T-helper 2 cell treated with Interferon-gamma antibody and Interleukin-4, amounts not matched to agents 100 ng/mL and 5 ng/mL, for 36 hours (primary cell): Measurements from ENCODE around the gene SKOR1. TPM values are rescaled to one million over a fixed set of nuclear protein-coding genes. Genes with fewer than 3 reads are reported as not detected.

ENCODE experiments used
- intact Hi-C: fragments of 100-400 bp; cut with micrococcal nuclease; formaldehyde crosslinking; loops from one replicate; pipeline ENCODE4 v1.15.1; 2023
- total RNA-seq: library from RNA; stranded (reverse); gene quantifications from 2 replicates; pipeline ENCODE4 v1.2.3, GENCODE V29; 2022

Gene SKOR1
- total RNA-seq, 1 donor from 2014 or later, result 0.30 TPM

DNA sequence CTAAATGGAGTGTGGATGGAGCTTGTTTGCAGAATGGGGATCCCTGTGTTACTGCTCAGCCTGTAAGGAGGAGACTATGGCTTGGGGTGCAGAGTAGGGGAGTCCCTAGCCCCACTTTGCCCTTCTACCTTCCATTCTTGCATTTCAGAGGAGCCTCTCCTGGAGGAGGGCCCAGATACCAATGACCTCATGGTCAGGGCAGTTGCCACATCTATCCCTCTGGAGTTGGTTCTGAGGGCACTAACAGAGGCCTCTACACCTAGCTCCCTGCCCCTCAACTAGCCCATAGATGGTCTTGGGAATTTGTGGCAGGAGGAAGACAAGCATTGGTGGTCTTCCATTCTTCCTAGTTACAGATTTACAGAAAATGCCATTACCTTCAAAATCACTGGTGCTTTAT, 6.1 kb downstream of the SKOR1 start:
- intact Hi-C loops, result loop anchor here (5.0 kb wide), 2 partner anchors 49 to 884 kb away; no protein-coding TSS in a partner anchor

DNA sequence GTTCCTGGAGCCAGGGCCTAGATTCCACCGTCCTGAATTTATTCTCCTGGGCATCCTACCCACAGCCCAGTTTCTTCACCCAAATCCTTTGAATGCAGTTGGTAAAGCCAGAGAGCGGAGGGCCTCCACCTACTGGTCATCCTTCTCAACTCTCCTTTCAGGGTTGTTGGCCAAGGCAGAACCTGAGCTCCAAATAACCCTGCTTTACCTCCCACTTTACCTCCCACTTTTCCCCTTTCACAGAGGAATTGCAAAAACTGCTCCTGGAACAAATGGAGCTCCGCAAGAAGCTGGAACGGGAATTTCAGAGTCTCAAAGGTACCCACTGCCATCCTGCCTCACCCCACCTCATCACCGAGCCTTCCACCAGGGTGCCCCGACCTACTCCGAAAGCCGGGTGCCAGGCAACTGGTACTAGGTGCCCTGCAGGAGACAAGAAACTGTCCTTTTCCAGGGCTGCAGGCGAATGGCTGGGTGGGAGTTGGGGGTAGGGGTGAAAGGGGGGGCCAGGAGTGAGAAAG, 6.8 kb downstream of the SKOR1 start:
- intact Hi-C loops, result loop anchor here (5.0 kb wide), 2 partner anchors 50 to 885 kb away; no protein-coding TSS in a partner anchor

DNA sequence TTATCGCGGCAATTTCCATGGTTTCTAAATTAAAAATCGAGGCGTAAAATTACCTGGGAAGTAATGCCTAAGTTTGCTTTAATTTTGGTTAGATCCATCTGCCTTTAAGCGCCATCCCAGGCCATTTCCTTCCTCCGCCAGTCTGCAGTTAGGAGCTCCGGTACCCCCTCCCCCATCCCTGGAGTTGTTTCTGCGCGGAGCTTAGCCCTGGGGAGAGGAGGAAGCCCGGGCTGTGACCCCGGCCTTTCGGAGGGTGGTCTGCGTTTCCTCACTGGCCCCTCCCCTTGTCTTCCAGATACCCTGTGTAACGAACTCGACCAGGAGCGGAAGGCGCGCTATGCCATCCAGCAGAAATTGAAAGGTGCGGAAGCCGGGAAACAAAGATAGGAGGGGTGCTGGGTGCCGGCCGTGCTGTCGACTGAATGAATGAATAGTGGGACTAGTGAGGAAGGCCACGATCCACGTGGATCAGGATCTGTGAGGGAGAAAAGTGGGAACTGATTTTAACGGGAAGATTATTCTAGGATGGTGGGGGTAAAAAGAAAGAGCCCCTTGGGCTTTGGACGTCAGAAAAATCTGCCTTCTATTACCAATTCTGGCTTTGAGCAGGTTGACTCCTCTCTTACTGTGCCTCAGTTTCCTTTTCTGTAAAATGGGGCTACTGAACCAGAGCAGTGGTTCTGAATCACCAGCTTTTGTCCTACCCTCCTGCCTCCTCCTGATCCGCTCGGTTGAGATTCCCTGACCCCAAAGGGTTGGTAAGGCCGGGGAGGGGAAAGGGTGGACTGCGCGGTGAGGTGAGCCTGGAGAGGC, 7.8 kb downstream of the SKOR1 start:
- intact Hi-C loops, result loop anchor here (5.0 kb wide), 2 partner anchors 51 to 886 kb away; no protein-coding TSS in a partner anchor

DNA sequence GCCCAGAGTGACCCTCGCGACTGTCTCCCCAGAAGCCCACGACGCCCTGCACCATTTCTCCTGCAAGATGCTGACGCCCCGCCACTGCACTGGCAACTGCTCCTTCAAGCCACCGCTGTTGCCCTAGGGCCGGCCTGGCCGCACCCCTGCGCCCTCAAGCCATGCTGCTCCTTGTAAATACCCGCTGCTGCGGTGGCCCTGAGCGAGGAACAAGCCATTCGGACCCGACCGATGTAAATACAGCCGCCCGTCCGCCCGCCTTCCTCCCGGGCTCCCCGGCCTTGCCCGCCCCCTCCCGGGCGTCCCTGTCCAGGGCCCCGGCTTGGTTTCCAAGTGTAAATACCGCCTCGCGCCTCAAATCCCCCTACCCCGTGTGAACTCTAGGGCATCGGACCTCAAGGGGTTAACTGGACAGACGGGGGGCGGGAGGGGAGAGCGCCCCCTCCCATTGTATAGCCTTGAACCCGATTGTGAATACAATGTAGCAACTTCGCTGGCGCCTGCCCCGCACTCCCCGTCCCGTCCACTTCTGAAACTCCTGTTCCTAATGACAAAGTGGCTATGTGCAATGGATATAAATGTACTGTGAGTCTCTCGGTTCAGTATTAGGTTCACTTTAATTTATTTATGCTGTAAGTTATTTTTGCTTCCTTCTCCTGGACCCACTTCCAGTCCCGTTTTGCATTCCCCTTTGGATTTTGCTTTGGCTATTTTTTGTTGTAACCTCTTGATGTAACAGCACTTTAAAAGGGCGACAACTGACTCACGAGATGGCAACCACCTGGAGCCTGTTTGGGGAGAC, 8.6 kb downstream of the SKOR1 start:
- intact Hi-C loops, result loop anchor here (5.0 kb wide), 2 partner anchors 52 to 887 kb away; no protein-coding TSS in a partner anchor

DNA sequence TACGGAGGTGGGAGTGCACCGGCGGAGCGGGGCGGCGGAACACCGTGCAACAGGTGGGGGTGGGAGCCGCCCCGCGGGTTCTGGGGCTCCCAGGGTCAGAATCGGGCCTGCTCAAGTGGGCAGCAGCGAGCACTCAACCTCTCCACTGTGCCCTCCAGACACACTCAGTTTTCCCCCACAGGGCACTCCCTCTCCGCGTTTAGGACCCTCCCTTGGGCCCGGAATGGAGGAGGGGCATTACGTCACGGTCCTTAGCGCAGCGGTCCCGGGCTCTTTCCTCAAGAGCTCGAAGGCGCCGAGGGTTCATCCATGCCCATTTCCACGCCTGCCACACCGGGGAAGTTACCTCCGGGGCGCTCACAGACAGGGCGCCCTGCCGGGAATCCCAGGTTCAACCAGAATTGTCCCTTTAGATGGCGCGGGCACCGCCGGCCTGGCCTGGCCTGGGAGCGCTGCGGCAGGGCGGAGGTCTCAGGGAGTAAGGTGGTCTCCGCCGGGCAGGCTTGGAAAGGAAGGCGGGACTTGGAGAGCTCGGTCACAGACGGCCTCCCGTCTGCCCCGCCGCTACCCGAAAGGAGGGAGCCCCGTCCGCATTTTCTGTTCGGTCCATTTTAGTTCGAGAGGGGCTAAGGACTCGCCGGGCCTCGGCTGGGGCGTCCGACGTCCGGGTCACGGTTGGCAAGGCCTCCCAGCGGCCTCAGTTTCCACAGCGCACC, 9.4 kb downstream of the SKOR1 start:
- intact Hi-C loops, result loop anchor here (5.0 kb wide), 6 partner anchors 52 to 887 kb away; partner anchors contain the start of genes AAGAB, C15orf61, IQCH and MAP2K5

DNA sequence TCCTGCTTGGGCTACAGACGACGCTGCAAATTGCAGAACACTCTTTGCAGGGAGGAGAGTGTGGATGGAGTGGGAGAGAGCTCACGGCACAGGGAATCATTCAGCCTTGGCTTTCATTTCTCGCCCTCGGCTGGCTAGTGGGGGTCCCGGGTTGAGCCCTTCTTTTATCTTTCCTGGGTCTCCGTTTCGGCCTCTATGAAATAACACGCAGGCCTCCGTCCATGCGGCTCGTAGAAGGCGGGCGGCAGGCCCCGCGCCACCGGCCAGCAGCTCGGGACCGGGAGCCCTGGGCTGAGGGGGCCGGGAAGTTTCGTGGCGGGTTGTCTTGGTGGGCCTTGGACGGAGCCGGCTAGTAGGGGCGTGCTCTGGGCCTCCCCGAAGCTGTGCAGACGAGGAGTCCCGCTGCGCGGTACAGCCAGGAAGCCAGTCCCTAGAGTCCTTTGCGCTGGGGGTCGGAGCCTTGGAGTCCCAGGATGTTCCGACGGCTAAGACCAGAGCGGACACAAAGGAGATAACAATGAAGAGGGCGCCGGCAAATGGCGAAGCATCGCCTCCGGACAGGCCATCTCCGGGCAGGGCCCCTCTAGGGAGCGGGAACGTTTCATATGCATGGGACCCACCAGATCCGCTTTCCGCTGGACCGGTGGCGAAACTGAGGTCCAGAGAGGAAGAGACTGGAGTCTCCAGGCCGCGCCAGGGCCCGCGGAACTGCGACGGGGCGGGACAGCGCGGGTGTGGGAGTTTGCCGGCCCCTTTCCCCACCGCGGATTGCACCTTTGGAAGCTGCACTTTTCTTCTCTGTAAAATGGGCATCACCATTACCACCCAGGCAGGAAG, 10.2 kb downstream of the SKOR1 start:
- intact Hi-C loops, result loop anchor here (1.0 to 5.0 kb wide), 5 partner anchors 293 to 583 kb away; partner anchors contain the start of genes AAGAB, C15orf61, IQCH and MAP2K5

DNA sequence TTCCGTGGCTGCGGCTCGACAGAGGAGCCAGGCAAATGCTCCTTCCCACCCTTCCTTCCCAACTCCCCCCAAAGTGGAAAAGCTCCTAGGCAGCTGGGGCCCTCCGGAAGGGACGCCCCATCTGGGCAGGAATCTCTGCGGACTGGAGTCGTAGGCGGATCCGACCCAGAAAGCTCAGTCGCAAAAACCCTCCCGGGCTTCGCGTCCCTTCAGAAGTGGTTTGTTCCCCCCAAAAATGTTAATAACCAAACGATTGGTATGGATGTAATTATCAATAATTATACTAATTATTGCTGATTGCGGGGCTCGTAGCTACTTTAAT, 10.8 kb downstream of the SKOR1 start:
- intact Hi-C loops, result loop anchor here (1.0 to 5.0 kb wide), 5 partner anchors 294 to 584 kb away; partner anchors contain the start of genes AAGAB, C15orf61, IQCH and MAP2K5

DNA sequence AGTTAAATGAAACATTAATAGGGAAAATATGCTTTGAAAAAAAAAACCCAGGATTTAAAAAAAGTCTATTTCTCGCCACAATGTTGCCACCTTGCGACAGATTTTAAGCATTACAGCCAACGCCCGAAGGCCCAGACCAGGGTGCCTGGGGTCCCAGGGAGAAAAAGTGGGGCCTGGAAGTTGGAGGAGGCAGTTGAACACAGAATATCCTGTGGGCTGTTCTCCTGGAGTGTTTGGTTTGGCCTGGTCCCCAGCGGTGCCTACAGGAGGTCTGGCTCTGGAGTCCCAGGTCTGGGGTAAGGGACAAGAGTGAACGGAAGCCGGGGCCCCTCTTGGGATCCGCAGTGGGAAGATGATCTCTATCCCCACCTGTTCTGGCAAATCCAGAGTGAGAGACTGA, 11.2 kb downstream of the SKOR1 start:
- intact Hi-C loops, result loop anchor here (1.0 to 5.0 kb wide), 5 partner anchors 294 to 584 kb away; partner anchors contain the start of genes AAGAB, C15orf61, IQCH and MAP2K5

- intact Hi-C loops, result loop anchor here (1.0 to 5.0 kb wide), 5 partner anchors 295 to 585 kb away; partner anchors contain the start of genes AAGAB, C15orf61, IQCH and MAP2K5
Measured at GRCh38 chr15:67836955-67837354, 11.6 kb downstream of the SKOR1 start.

- intact Hi-C loops, result loop anchor here (5.0 kb wide), 4 partner anchors 297 to 587 kb away; partner anchors contain the start of genes AAGAB, C15orf61, IQCH and MAP2K5
Measured at GRCh38 chr15:67838789-67839332, 13.6 kb downstream of the SKOR1 start.

GRCh38 chr15:67839499-67839928, 14.2 kb downstream of the SKOR1 start:
- intact Hi-C loops, result loop anchor here (5.0 kb wide), 4 partner anchors 297 to 587 kb away; partner anchors contain the start of genes AAGAB, C15orf61, IQCH and MAP2K5

GRCh38 chr15:67839929-67840748, 14.8 kb downstream of the SKOR1 start, which contains the start of gene RNU6-1:
RNU6-1 (minus strand) TSS chr15:67840045.
- intact Hi-C loops, result loop anchor here (1.0 to 10.0 kb wide), 6 partner anchors 214 to 588 kb away; partner anchors contain the start of genes AAGAB, C15orf61, FEM1B and IQCH

DNA sequence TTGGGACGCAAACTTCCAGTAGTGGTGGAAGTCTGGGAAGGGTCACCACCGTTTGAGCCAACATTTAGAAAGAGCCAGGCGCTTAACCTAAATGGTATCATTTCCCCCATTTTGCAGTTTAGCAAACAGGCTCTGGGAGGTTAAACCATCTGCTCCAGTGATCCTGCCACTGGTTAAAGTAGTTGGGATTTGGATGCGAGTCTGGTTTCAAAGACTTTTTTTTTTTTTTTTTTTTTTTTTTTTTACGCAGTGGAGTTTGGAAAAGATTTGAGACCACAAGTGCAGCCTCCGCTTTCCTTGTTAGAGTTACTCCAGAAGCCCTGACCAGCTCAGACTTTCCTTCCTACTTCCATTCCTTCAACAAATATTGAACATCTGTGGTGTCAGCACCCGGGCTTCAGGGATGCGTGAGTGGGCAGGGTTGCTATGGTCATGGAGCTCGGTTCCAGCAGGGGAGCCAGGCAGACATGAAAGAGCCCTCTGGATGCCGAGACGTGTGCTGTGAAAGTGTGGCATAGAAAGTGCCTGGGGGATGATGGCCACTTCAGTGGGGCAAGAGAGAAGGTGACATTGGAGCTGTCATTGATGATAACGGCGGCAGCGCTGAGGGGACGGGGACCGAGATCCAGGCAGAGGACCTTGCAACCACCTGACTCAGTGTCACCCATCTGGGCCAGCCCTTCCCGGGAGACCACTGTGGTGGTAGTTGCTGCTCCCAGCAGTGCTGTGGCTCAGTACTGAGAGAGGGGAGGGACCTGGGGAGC, 15.6 kb downstream of the SKOR1 start:
- intact Hi-C loops, result loop anchor here (1.0 to 10.0 kb wide), 2 partner anchors 213 to 434 kb away; partner anchors contain the start of genes FEM1B and PIAS1

GRCh38 chr15:67841513-67841762, 16.1 kb downstream of the SKOR1 start:
- intact Hi-C loops, result loop anchor here (10.0 kb wide), 1 partner anchor 433 kb away; the partner anchor contains the start of gene FEM1B

DNA sequence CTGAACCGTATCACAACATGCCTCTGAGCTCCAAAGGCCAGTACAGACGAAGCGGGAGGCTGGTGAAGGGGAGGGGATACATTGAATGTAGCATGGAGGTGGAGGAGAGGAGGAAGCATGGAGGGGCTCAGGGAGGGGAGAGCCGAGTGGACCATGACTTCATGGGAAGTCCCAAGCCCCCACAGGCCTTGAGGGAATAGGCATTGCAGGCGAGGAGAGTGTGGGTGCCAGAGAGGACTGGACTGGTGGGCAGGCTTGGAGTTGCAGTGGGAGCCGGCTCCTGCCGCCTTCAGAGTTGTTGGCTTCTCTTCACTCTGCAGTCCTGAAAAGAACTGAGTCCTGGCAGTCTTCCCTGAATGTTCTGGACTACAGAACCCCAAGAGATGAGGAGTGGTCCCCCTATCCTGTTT, 17.8 kb downstream of the SKOR1 start:
- intact Hi-C loops, result loop anchor here (10.0 kb wide), 1 partner anchor 432 kb away; the partner anchor contains the start of gene FEM1B

GRCh38 chr15:67843571-67844387, 18.5 kb downstream of the SKOR1 start:
- intact Hi-C loops, result loop anchor here (10.0 kb wide), 1 partner anchor 431 kb away; the partner anchor contains the start of gene FEM1B
